Measurements from ENCODE around the gene SUCLG1. TPM values are rescaled to one million over a fixed set of nuclear protein-coding genes. Genes with fewer than 3 reads are reported as not detected.
"Not testable (repeated sequence)": the region's sequence is repeated elsewhere in the genome, so short reads cannot be mapped to it uniquely, and the experiment has no call there.

Gene SUCLG1
- total and polyA plus RNA-seq, 2 of the 8 experiments (the other 6 are each of a cell fraction or from before 2014, with no cell fraction given) = 19.9 to 40.0 TPM

- TF ChIP-seq RAD21 (IDR thresholded peaks at IDR 0.05 in 1 of 2, conservative IDR thresholded peaks at IDR 0.05 in 1 of 2; ENCODE audit: low read depth in 2 of 2, low read length in 2 of 2) (no peak), RNF2 (IDR thresholded peaks at IDR 0.05; ENCODE audit: borderline replicate concordance, low read depth, low read length, missing control alignments, poor library complexity, severe bottlenecking) (no peak), USF2 (IDR thresholded peaks at IDR 0.05; ENCODE audit: low read length) (no peak)
These were observed 49.5 kb downstream of the SUCLG1 start (continued) for GRCh38 chr2:84409531-84409930.

- H3K4me3 ChIP-seq (ENCODE audit: extremely low read depth in 1 of 4, insufficient read depth in 2 of 4, low read depth in 3 of 4, low read length in 4 of 4); H3K18ac ChIP-seq (ENCODE audit: extremely low read depth, low read length); H3K56ac ChIP-seq (replicated peaks; ENCODE audit: insufficient read length, low read depth, low read length); H4K8ac ChIP-seq (ENCODE audit: extremely low read depth, insufficient read depth, low read length); H4K5ac ChIP-seq (ENCODE audit: insufficient read length, low read depth, low read length); H3K9ac ChIP-seq (replicated peaks in 1 of 4; ENCODE audit: extremely low read depth in 1 of 4, low read depth in 3 of 4, low read length in 3 of 4); H3K4me2 ChIP-seq (ENCODE audit: insufficient read depth in 1 of 2, low read depth in 2 of 2, low read length in 2 of 2); POLR2A ChIA-PET (ENCODE audit: partially characterized antibody); H3K27ac ChIP-seq (ENCODE audit: low read depth, low read length); H3K4me1 ChIP-seq (replicated peaks in 1 of 4; ENCODE audit: control insufficient read depth in 3 of 4, insufficient read depth in 4 of 4, low read length in 3 of 4); H3K23me2 ChIP-seq (ENCODE audit: low read depth, low read length); H4K20me1 ChIP-seq (replicated peaks in 1 of 2; ENCODE audit: control insufficient read depth in 1 of 2, insufficient read depth in 2 of 2, low read length in 2 of 2); H4K91ac ChIP-seq (replicated peaks; ENCODE audit: insufficient read length, low read length); H3K4ac ChIP-seq (replicated peaks; ENCODE audit: insufficient read length, low read depth, low read length); H2BK12ac ChIP-seq (ENCODE audit: low read depth, low read length); H3K9me3 ChIP-seq (ENCODE audit: insufficient read depth in 2 of 2, low read depth in 1 of 2, low read length in 1 of 2); DNase-seq (ENCODE audit: low read depth in 1 of 2, low spot score in 2 of 2); H2BK20ac ChIP-seq (ENCODE audit: low read length); FAIRE-seq; H2BK15ac ChIP-seq (ENCODE audit: low read length); H3K27me3 ChIP-seq (replicated peaks in 1 of 4; ENCODE audit: control insufficient read depth in 3 of 4, extremely low read depth in 1 of 4, insufficient read depth in 3 of 4, low read length in 3 of 4); H2BK5ac ChIP-seq (ENCODE audit: low read depth, low read length); H2AFZ ChIP-seq (ENCODE audit: low read length); H3K36me3 ChIP-seq (ENCODE audit: control insufficient read depth in 2 of 4, insufficient read depth in 4 of 4, low read length in 3 of 4); H2BK120ac ChIP-seq (replicated peaks; ENCODE audit: low read depth, low read length); H2AK5ac ChIP-seq (ENCODE audit: low read depth, low read length); H3K79me1 ChIP-seq (ENCODE audit: low read depth, low read length); H3K79me2 ChIP-seq (ENCODE audit: control insufficient read depth in 1 of 2, insufficient read depth in 2 of 2, low read length in 2 of 2); H3K23ac ChIP-seq (ENCODE audit: insufficient read length); H3K14ac ChIP-seq (ENCODE audit: insufficient read length): not testable (repeated sequence)
- WGBS, 2 experiments (ENCODE audit: extremely low coverage in 1 of 2, insufficient coverage in 1 of 2, insufficient read length in 1 of 2, insufficient replicate concordance in 2 of 2, low coverage in 1 of 2, low lambda C conversion rate in 2 of 2, missing lambda C conversion rate in 1 of 2) = 85% methylated on average over 3 of the region's 3 CpGs; no CpG with 5 or more reads in 1 of the 2 experiments
- CTCF ChIA-PET (ENCODE audit: partially characterized antibody) = interaction anchor here (0.6 kb wide), 1 partner anchor 225 kb away, joined by 3 read pairs; no protein-coding TSS in a partner anchor
These were observed 57.0 kb downstream of the SUCLG1 start for GRCh38 chr2:84402111-84402510.

All from H1 (cell line).